GM23338 (cell line): ENCODE data around the gene VPS52.

Experiments used
- CREB1 ChIP-seq: fragments of 250-450 bp; sonication (Bioruptor Pico); IDR thresholded peaks from 2 replicates; pipeline ENCODE4 v1.5.0; 2020; ENCODE audit warnings: low read depth, mild to moderate bottlenecking, moderate library complexity
- CTCF ChIP-seq, 2 experiments: fragments of 200-600 bp in 1 of 2; sonication (generic) in 1 of 2; conservative IDR thresholded peaks; 2 replicates each; pipeline versions ENCODE4 v1.5.1 to v1.6.1; 2016 to 2017; ENCODE audit warnings: antibody characterized with exemption in 2 of 2, low read depth in 2 of 2, mild to moderate bottlenecking in 2 of 2, moderate library complexity in 1 of 2
- ETS1 ChIP-seq: IDR thresholded peaks from 2 replicates; pipeline ENCODE4 v1.6.1; 2016; ENCODE audit warnings: antibody characterized with exemption
- EZH2 ChIP-seq: fragments of 200-600 bp; sonication (generic); IDR thresholded peaks from one replicate; pipeline ENCODE4 v1.8.0; 2017; ENCODE audit warnings: antibody characterized with exemption, mild to moderate bottlenecking, low read depth; ENCODE audit not compliant: unreplicated experiment
- EZH2phosphoT487 ChIP-seq: fragments of 200-600 bp; sonication (generic); IDR thresholded peaks from one replicate; pipeline ENCODE4 v1.8.1; 2018; ENCODE audit warnings: antibody characterized with exemption; ENCODE audit not compliant: unreplicated experiment
- JUNB ChIP-seq: IDR thresholded peaks from one replicate; pipeline ENCODE4 v1.6.1; 2016; ENCODE audit warnings: antibody characterized with exemption; ENCODE audit not compliant: unreplicated experiment
- NANOG ChIP-seq: IDR thresholded peaks from 2 replicates; pipeline ENCODE4 v1.6.1; 2016; ENCODE audit warnings: antibody characterized with exemption, borderline replicate concordance
- POLR2AphosphoS5 ChIP-seq: IDR thresholded peaks from 2 replicates; pipeline ENCODE4 v1.6.1; 2016; ENCODE audit warnings: antibody characterized with exemption, low read depth
- REST ChIP-seq: IDR thresholded peaks from one replicate; pipeline ENCODE4 v1.6.1; 2018; ENCODE audit warnings: antibody characterized with exemption; ENCODE audit not compliant: unreplicated experiment
- STAT1 ChIP-seq: IDR thresholded peaks from one replicate; pipeline ENCODE4 v1.6.1; 2016; ENCODE audit warnings: antibody characterized with exemption; ENCODE audit not compliant: unreplicated experiment

- TF ChIP-seq CTCF (conservative IDR thresholded peaks at IDR 0.05; ENCODE audit: low read depth in 2 of 2) (peak in 1 of 2 experiments; percentile 19; a peak in 1 of 4 replicates), CREB1 (CRISPR knock-in tag) (no peak), REST (no peak), EZH2 (no peak), EZH2phosphoT487 (no peak), POLR2AphosphoS5 (no peak), STAT1 (no peak), ETS1 (no peak), JUNB (no peak), NANOG (no peak)
These were observed 20.2 kb downstream of the VPS52 start for GRCh38 chr6:33251395-33252012.
